Panc1 (cell line): ENCODE results near the gene CPA3. TPM values are rescaled to one million over a fixed set of nuclear protein-coding genes. Genes with fewer than 3 reads are reported as not detected.

Experiments
- ATAC-seq: fragments of 200-7000 bp; cut with Tn5 transposase; 2 replicates; pipeline ENCODE4 v1.9.1; 2020; ENCODE audit warnings: mild to moderate bottlenecking, moderate library complexity
- BruUV-seq: library from RNA; stranded (reverse); fragments of 400-500 nt; replicated peaks from 2 replicates; lab custom pipeline; 2021; lab: Mats Ljungman, UMichigan
- CTCF ChIA-PET: fragments of 300-600 bp; sonication (Branson Sonifier 250); formaldehyde crosslinking; loops from one replicate; lab custom pipeline; 2022; ENCODE audit warnings: antibody characterized with exemption; lab: Charles Lee
- POLR2A ChIA-PET: fragments of 300-600 bp; sonication (Branson Sonifier 250); formaldehyde crosslinking; loops from one replicate; lab custom pipeline; 2022; ENCODE audit warnings: antibody characterized with exemption; lab: Charles Lee
- DNase-seq: peaks from one replicate; pipeline ENCODE4 v3.0.0-alpha.2; 2010; ENCODE audit warnings: low read depth, low spot score
- H3K27ac ChIP-seq: 2 replicates; pipeline ENCODE4 v1.5.1; 2011; ENCODE audit warnings: mild to moderate bottlenecking, low read length, inconsistent platforms
- H3K27me3 ChIP-seq: fragments of 200-500 bp; sonication (Bioruptor generic); 2 replicates; pipeline ENCODE4 v1.6.0; 2014; ENCODE audit warnings: low read length, inconsistent platforms; ENCODE audit not compliant: control insufficient read depth, insufficient read depth
- H3K36me3 ChIP-seq: fragments of 200-500 bp; sonication (Bioruptor generic); 2 replicates; pipeline ENCODE4 v1.5.1; 2014; ENCODE audit warnings: inconsistent platforms, mild to moderate bottlenecking, low read length, moderate library complexity; ENCODE audit not compliant: control insufficient read depth, insufficient read depth
- H3K4me1 ChIP-seq: 2 replicates; pipeline ENCODE4 v1.5.1; 2011; ENCODE audit warnings: inconsistent platforms, mild to moderate bottlenecking, low read length, moderate library complexity; ENCODE audit not compliant: control insufficient read depth, insufficient read depth
- H3K4me3 ChIP-seq, 2 experiments: 2 replicates each; pipeline ENCODE4 v1.5.1; 2011 to 2012; ENCODE audit warnings: low read depth in 2 of 2, low read length in 2 of 2, mild to moderate bottlenecking in 2 of 2, inconsistent platforms in 1 of 2, moderate library complexity in 1 of 2
- H3K9me3 ChIP-seq: fragments of 200-500 bp; sonication (Bioruptor generic); 2 replicates; pipeline ENCODE4 v1.5.1; 2014; ENCODE audit warnings: low read depth, mild to moderate bottlenecking, inconsistent platforms, low read length, moderate library complexity; ENCODE audit not compliant: control insufficient read depth, insufficient read depth
- CTCF ChIP-seq: fragments of 450-650 bp; IDR thresholded peaks from 2 replicates; pipeline ENCODE4 v1.5.1; 2017; ENCODE audit warnings: mild to moderate bottlenecking
- POLR2AphosphoS5 ChIP-seq: IDR thresholded peaks from 2 replicates; pipeline ENCODE4 v1.6.1; 2012; ENCODE audit warnings: mild to moderate bottlenecking, low read depth, low read length, moderate library complexity
- SIN3A ChIP-seq: IDR thresholded peaks from 2 replicates; pipeline ENCODE4 v1.6.1; 2012; ENCODE audit warnings: low read depth, mild to moderate bottlenecking, low read length, moderate library complexity, borderline replicate concordance; ENCODE audit not compliant: insufficient read depth
- TCF7L2 ChIP-seq: IDR thresholded peaks from 2 replicates; pipeline ENCODE4 v1.6.1; 2011; ENCODE audit warnings: mild to moderate bottlenecking, low read depth, low read length, inconsistent platforms
- in situ Hi-C: cut with HindIII; loops from 2 replicates; pipeline ENCODE4 v1.10.0; 2016; ENCODE audit warnings: low sequenced_read_pairs, low pct_unique_long_range_greater_than_20kb
- intact Hi-C: fragments of 100-400 bp; cut with micrococcal nuclease; formaldehyde crosslinking; loops from one replicate; pipeline ENCODE4 v1.10.0; 2022; ENCODE audit not compliant: unreplicated experiment
- total RNA-seq: library from RNA; stranded (reverse); gene quantifications from one replicate; pipeline ENCODE4 v1.2.1, GENCODE V29; 2021; ENCODE audit not compliant: unreplicated experiment
- TF ChIP-seq, protein P1 (sequence below), 2 experiments: IDR thresholded peaks; 2 replicates each; pipeline ENCODE4 v1.6.1; 2011 to 2012; ENCODE audit warnings: low read depth in 2 of 2, control low read depth in 1 of 2, low read length in 1 of 2, mild to moderate bottlenecking in 1 of 2, moderate library complexity in 1 of 2; ENCODE audit not compliant: insufficient read depth in 1 of 2

The CPA3 gene
- total RNA-seq, 1 experiment from 2014 or later: not detected

GRCh38 chr3:148815316-148816110, 49.6 kb upstream of the CPA3 start:
- Histone ChIP-seq H3K9me3 (no peaks in the 10 kb centered on the region), H3K27me3 (peaks cover 7% of the 10 kb centered on the region), H3K36me3 (no peaks in the 10 kb centered on the region), H3K4me3 (no peak overlapping the region), H3K27ac (no peak overlapping the region), H3K4me1 (no peaks in the 10 kb centered on the region)
- BruUV-seq: no TSS peak
- ChIA-PET POLR2A (no interaction called here), CTCF (no interaction called here)
- in situ Hi-C loops (no loop called here), intact Hi-C loops (no loop called here)
- ATAC-seq (no peak), DNase-seq (no peak)
- TF ChIP-seq, protein P1, sequence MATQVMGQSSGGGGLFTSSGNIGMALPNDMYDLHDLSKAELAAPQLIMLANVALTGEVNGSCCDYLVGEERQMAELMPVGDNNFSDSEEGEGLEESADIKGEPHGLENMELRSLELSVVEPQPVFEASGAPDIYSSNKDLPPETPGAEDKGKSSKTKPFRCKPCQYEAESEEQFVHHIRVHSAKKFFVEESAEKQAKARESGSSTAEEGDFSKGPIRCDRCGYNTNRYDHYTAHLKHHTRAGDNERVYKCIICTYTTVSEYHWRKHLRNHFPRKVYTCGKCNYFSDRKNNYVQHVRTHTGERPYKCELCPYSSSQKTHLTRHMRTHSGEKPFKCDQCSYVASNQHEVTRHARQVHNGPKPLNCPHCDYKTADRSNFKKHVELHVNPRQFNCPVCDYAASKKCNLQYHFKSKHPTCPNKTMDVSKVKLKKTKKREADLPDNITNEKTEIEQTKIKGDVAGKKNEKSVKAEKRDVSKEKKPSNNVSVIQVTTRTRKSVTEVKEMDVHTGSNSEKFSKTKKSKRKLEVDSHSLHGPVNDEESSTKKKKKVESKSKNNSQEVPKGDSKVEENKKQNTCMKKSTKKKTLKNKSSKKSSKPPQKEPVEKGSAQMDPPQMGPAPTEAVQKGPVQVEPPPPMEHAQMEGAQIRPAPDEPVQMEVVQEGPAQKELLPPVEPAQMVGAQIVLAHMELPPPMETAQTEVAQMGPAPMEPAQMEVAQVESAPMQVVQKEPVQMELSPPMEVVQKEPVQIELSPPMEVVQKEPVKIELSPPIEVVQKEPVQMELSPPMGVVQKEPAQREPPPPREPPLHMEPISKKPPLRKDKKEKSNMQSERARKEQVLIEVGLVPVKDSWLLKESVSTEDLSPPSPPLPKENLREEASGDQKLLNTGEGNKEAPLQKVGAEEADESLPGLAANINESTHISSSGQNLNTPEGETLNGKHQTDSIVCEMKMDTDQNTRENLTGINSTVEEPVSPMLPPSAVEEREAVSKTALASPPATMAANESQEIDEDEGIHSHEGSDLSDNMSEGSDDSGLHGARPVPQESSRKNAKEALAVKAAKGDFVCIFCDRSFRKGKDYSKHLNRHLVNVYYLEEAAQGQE (IDR thresholded peaks at IDR 0.05; ENCODE audit: insufficient read depth in 1 of 2, low read depth in 2 of 2, low read length in 1 of 2): no peak
- TF ChIP-seq TCF7L2 (no peak), CTCF (no peak), POLR2AphosphoS5 (no peak), SIN3A (no peak)

DNA sequence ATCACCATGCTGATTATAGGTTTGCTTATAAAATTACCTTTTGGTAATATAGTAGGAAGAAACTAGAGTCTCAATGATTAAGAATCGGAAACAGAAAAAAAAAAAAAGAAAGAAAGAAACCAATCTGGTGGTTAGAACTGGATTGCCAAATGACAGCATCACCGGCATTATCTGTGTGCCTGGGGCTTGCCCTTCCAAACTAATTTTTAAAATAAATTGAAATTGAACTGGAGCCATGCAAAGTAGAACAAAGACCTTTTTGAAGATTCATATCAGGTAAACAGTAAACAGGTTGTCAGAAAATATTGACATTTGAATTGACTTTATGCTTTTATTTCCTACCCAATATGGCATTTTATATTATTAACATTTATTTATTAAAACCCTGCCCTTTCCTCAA, 48.7 kb upstream of the CPA3 start:
- Histone ChIP-seq H3K4me3 (no peak overlapping the region), H3K27me3 (peaks cover 7% of the 10 kb centered on the region), H3K36me3 (no peaks in the 10 kb centered on the region), H3K27ac (no peak overlapping the region), H3K4me1 (no peaks in the 10 kb centered on the region), H3K9me3 (no peaks in the 10 kb centered on the region)
- ATAC-seq (no peak), DNase-seq (no peak)
- POLR2A ChIA-PET: no interaction called here
- TF ChIP-seq TCF7L2 (no peak), POLR2AphosphoS5 (no peak), SIN3A (no peak), CTCF (no peak)
- TF ChIP-seq, protein P1 (IDR thresholded peaks at IDR 0.05; ENCODE audit: insufficient read depth in 1 of 2, low read depth in 2 of 2, low read length in 1 of 2): no peak
- intact Hi-C loops: no loop called here
- in situ Hi-C loops: no loop called here
- CTCF ChIA-PET: no interaction called here
- no TSS peak for BruUV-seq
